HepG2 (cell line): ENCODE data around the gene MED12L. TPM values are rescaled to one million over a fixed set of nuclear protein-coding genes. Genes with fewer than 3 reads are reported as not detected.

Experiments used
- AKNA ChIP-seq: sonication (generic); formaldehyde crosslinking; IDR thresholded peaks from 2 replicates; pipeline ENCODE4 v1.4.0; 2020; ENCODE audit warnings: missing genetic modification reagents, borderline replicate concordance
- ASH2L ChIP-seq: fragments of 300-600, 200-600 bp; sonication (generic); IDR thresholded peaks from 2 replicates; pipeline ENCODE4 v1.7.0; 2017; ENCODE audit warnings: low read depth, mild to moderate bottlenecking, moderate library complexity, mixed read lengths, low read length; ENCODE audit not compliant: insufficient read length
- ATAD3A ChIP-seq: sonication (generic); formaldehyde crosslinking; IDR thresholded peaks from 2 replicates; pipeline ENCODE4 v1.4.0; 2020; ENCODE audit warnings: missing genetic modification reagents
- CREB3 ChIP-seq: sonication (generic); formaldehyde crosslinking; IDR thresholded peaks from 2 replicates; pipeline ENCODE4 v1.5.0; 2020; ENCODE audit warnings: missing genetic modification reagents
- ELF1 ChIP-seq: sonication (generic); formaldehyde crosslinking; IDR thresholded peaks from 2 replicates; pipeline ENCODE4 v1.4.0; 2020; ENCODE audit warnings: missing genetic modification reagents
- IRF1 ChIP-seq: sonication (generic); formaldehyde crosslinking; IDR thresholded peaks from 2 replicates; pipeline ENCODE4 v1.4.0; 2020; ENCODE audit warnings: low read depth, mild to moderate bottlenecking, missing genetic modification reagents
- IRF2 ChIP-seq: IDR thresholded peaks from 2 replicates; pipeline ENCODE4 v1.6.1; 2018; ENCODE audit warnings: missing genetic modification reagents, missing compliant biosample characterization
- MAFG ChIP-seq: sonication (generic); formaldehyde crosslinking; IDR thresholded peaks from 2 replicates; pipeline ENCODE4 v1.5.1; 2020; ENCODE audit warnings: mild to moderate bottlenecking, missing genetic modification reagents
- NR2F2 ChIP-seq: IDR thresholded peaks from 2 replicates; pipeline ENCODE4 v1.6.1; 2012; ENCODE audit warnings: low read depth, inconsistent platforms, borderline replicate concordance
- NRL ChIP-seq: sonication (generic); formaldehyde crosslinking; IDR thresholded peaks from 2 replicates; pipeline ENCODE4 v1.5.0; 2020; ENCODE audit warnings: missing genetic modification reagents, mild to moderate bottlenecking, moderate library complexity, borderline replicate concordance
- PAWR ChIP-seq: sonication (generic); formaldehyde crosslinking; IDR thresholded peaks from 2 replicates; pipeline ENCODE4 v1.4.0; 2020; ENCODE audit warnings: missing genetic modification reagents, mild to moderate bottlenecking, borderline replicate concordance
- PHF20 ChIP-seq: sonication (generic); formaldehyde crosslinking; IDR thresholded peaks from 2 replicates; pipeline ENCODE4 v1.5.0; 2020; ENCODE audit warnings: mild to moderate bottlenecking, missing genetic modification reagents
- RELA ChIP-seq: sonication (generic); formaldehyde crosslinking; IDR thresholded peaks from 2 replicates; pipeline ENCODE4 v1.4.0; 2020; ENCODE audit warnings: missing genetic modification reagents
- TARDBP ChIP-seq: sonication (generic); formaldehyde crosslinking; IDR thresholded peaks from 2 replicates; pipeline ENCODE4 v1.8.0; 2022; ENCODE audit warnings: mild to moderate bottlenecking, missing genetic modification reagents
- ZMAT5 ChIP-seq: sonication (generic); formaldehyde crosslinking; IDR thresholded peaks from 2 replicates; pipeline ENCODE4 v1.5.0; 2020; ENCODE audit warnings: mild to moderate bottlenecking, low read depth, missing genetic modification reagents, borderline replicate concordance
- ZNF329 ChIP-seq: sonication (generic); formaldehyde crosslinking; IDR thresholded peaks from 2 replicates; pipeline ENCODE4 v1.9.0; 2021; ENCODE audit warnings: low read depth, mild to moderate bottlenecking, missing genetic modification reagents
- ZNF512 ChIP-seq: sonication (generic); formaldehyde crosslinking; IDR thresholded peaks from 2 replicates; pipeline ENCODE4 v1.4.0; 2020; ENCODE audit warnings: mild to moderate bottlenecking, missing genetic modification reagents
- ZNF740 ChIP-seq: sonication (generic); formaldehyde crosslinking; IDR thresholded peaks from 2 replicates; pipeline ENCODE4 v1.4.0; 2020; ENCODE audit warnings: missing genetic modification reagents
- ZNF883 ChIP-seq: sonication (generic); formaldehyde crosslinking; IDR thresholded peaks from 2 replicates; pipeline ENCODE4 v1.5.1; 2020; ENCODE audit warnings: mild to moderate bottlenecking, missing genetic modification reagents; ENCODE audit errors: not compliant biosample characterization
- polyA plus RNA-seq, 8 experiments: library from polyadenylated mRNA; depleted of rRNA in 3 of 8; stranded (reverse) in 7 of 8; unstranded in 1 of 8; fragments of >200 nt; fragmentation: Illumina TruSeq in 4 of 8; extraction: Trizol in 4 of 8; gene quantifications; 2 replicates each; pipeline versions ENCODE4 v1.2.1 to v1.2.3, GENCODE V29; 2011 to 2016; ENCODE audit warnings: low read depth in 4 of 8, missing spikeins in 1 of 8, mixed read lengths in 1 of 8; ENCODE audit not compliant: insufficient read depth in 1 of 8
- total RNA-seq, 5 experiments: library from RNA; depleted of rRNA; stranded (reverse); fragments of >200 nt; fragmentation: Illumina TruSeq; extraction: Trizol; gene quantifications; 2 replicates each; pipeline ENCODE4 v1.2.3, GENCODE V29; 2016; ENCODE audit warnings: low read depth in 1 of 5

MED12L gene
- total and polyA plus RNA-seq, 2 of the 13 experiments (the other 11 are each of a cell fraction or from before 2014, with no cell fraction given): 0.07 to 0.64 TPM

- TF ChIP-seq PHF20 (CRISPR knock-in tag) (no peak), IRF2 (CRISPR knock-in tag) (peak; percentile 29; the same call in 1 of the 2 replicates), ZMAT5 (CRISPR knock-in tag) (no peak), ELF1 (no peak), NR2F2 (no peak), MAFG (no peak), ZNF329 (CRISPR knock-in tag) (no peak), RELA (no peak), ASH2L (peak; percentile 13), PAWR (CRISPR knock-in tag) (no peak), ATAD3A (CRISPR knock-in tag) (no peak), TARDBP (no peak), AKNA (CRISPR knock-in tag) (no peak), ZNF512 (CRISPR knock-in tag) (no peak), CREB3 (CRISPR knock-in tag) (no peak), NRL (no peak), ZNF883 (CRISPR knock-in tag) (peak; percentile 19), ZNF740 (CRISPR knock-in tag) (peak; percentile 71; the same call in 1 of the 2 replicates), IRF1 (CRISPR knock-in tag) (no peak)
These were observed at the start of gene MED12L (continued) for GRCh38 chr3:151085227-151085888.
